HG02623 (cell line): Measurements from ENCODE around the gene SASH1.

Source experiments
- ATAC-seq: cut with Tn5 transposase; IDR thresholded peaks from one replicate; pipeline ENCODE4 v1.9.1; 2021; ENCODE audit warnings: moderate library complexity; ENCODE audit not compliant: unreplicated experiment

The SASH1 gene

GRCh38 chr6:148398244-148398643, 55.6 kb downstream of the SASH1 start:
- ATAC-seq = no peak

GRCh38 chr6:148398678-148399077, 56.0 kb downstream of the SASH1 start:
- no peak for ATAC-seq

- no peak for ATAC-seq
Observed at GRCh38 chr6:148401571-148401970, 58.9 kb downstream of the SASH1 start.

GRCh38 chr6:148404456-148405054, 61.9 kb downstream of the SASH1 start:
- no peak for ATAC-seq

- no peak for ATAC-seq
Observed at GRCh38 chr6:148405894-148406293, 63.3 kb downstream of the SASH1 start.

- ATAC-seq = no peak
Observed at GRCh38 chr6:148406579-148407371, 64.1 kb downstream of the SASH1 start.

- no peak for ATAC-seq
Observed at GRCh38 chr6:148407372-148407771, 64.7 kb downstream of the SASH1 start.

GRCh38 chr6:148413321-148414091, 70.9 kb downstream of the SASH1 start:
- no peak for ATAC-seq

- ATAC-seq = no peak
Observed at GRCh38 chr6:148414092-148414489, 71.5 kb downstream of the SASH1 start.

- ATAC-seq = no peak
Observed at GRCh38 chr6:148414836-148415235, 72.2 kb downstream of the SASH1 start.

- ATAC-seq = no peak
Observed at GRCh38 chr6:148415511-148416260, 73.0 kb downstream of the SASH1 start.

- no peak for ATAC-seq
Observed at GRCh38 chr6:148416330-148416965, 73.8 kb downstream of the SASH1 start.

- no peak for ATAC-seq
Observed at GRCh38 chr6:148417045-148417444, 74.4 kb downstream of the SASH1 start.

GRCh38 chr6:148419430-148419829, 76.8 kb downstream of the SASH1 start:
- no peak for ATAC-seq

GRCh38 chr6:148422085-148422484, 79.4 kb downstream of the SASH1 start:
- no peak for ATAC-seq

- no peak for ATAC-seq
Observed at GRCh38 chr6:148423133-148423532, 80.5 kb downstream of the SASH1 start.

GRCh38 chr6:148423601-148424270, 81.1 kb downstream of the SASH1 start:
- no peak for ATAC-seq

GRCh38 chr6:148425443-148425842, 82.8 kb downstream of the SASH1 start:
- ATAC-seq = no peak

GRCh38 chr6:148426317-148426977, 83.8 kb downstream of the SASH1 start:
- no peak for ATAC-seq

GRCh38 chr6:148427333-148427732, 84.7 kb downstream of the SASH1 start:
- no peak for ATAC-seq
